Umbilical cord (tissue), 2 donors: ENCODE measurements around the gene MRPS7. TPM values are rescaled to one million over a fixed set of nuclear protein-coding genes. Genes with fewer than 3 reads are reported as not detected.
"Not testable (repeated sequence)": the region's sequence is repeated elsewhere in the genome, so short reads cannot be mapped to it uniquely, and the experiment has no call there.

Experiments used
- DNase-seq: peaks from one replicate; pipeline ENCODE4 v3.0.0-alpha.2; 2015; ENCODE audit warnings: low spot score
- total RNA-seq: library from RNA; depleted of rRNA; stranded (reverse); fragments of >200 nt; gene quantifications from one replicate; pipeline ENCODE4 v1.2.3, GENCODE V29; 2014; ENCODE audit warnings: low replicate concordance; ENCODE audit not compliant: insufficient read depth

Gene MRPS7
- total RNA-seq, 1 donor from 2014 or later = 14.9 TPM

DNA sequence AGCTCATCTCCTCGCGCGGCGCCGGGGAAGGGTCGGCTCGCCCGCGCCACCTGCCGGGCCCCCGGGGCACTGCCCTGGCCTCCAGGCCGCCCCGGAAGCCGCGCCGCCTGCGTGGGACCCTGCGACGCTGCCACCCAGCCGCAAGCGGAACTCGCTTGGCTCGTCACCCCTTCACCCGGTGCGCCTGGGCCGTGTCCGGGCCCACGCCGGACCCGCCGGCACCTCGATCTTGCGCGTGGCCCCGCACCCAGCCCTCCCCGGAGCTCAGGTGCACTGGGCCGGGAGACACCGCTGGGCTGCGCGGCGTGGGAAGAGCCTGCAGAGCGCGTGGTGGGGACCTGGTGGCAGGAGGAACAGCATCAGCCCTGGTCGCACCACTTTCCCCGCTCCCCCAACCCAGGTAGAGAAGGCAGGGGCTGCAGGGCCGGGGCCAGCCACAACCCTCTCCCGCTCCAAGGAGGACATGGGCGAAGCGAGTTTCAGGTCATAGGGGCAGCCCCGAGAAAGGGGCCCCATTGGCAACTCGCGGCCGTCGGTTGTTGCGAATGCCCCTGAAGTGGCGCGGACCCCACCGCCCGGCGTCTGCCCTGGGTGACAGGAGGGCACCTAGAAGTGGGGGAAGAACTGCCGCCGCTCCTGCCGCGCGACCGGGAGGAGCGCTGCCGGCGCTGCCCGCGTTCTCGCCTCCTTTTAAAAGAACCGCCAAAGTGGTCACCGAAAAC lies 9.7 kb downstream of the MRPS7 start:
- peak; percentile 75 for DNase-seq

DNA sequence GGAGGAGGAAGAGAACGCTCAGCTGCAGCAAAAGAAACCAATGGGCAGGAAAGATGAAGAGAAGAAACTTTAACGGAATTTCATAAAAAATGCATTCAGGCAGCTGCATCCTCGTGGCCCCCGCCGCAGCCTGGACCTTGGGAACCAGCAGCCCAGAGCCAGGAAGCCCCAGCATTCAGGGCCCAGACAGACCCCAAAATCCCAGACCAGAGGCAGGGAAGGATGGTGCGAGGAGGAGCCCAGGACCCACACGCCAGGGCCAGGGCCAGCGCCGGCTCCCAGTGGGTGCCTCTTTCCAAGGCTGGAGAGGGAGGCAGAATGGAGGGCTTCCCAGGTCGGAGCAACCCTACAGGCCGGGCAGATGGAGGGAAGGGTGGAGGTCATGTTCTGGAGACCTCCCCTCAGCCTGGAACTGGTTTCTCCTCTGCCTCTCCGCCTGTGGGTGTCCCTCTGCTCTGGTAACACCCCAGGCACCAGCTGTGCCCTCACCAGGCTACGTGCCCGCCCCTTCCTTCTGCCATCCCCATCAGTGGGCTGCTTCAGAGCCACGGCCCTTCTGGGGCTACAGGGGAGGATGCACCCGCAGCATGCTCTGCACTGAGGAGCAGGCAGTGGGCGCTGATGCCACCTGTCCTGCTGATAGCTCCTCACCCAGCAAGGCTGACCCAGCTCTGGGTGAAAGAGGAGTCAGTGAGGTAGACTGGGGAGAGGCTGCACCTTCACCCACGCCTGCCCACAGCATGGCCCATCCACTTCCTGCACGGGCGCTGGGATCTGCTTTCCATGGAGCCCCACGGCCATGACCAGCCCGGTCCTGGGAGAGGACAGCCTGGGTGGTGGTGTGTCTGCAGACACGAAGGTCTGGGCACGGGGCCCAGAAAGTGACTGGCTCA lies 10.5 kb downstream of the MRPS7 start:
- no peak for DNase-seq

DNA sequence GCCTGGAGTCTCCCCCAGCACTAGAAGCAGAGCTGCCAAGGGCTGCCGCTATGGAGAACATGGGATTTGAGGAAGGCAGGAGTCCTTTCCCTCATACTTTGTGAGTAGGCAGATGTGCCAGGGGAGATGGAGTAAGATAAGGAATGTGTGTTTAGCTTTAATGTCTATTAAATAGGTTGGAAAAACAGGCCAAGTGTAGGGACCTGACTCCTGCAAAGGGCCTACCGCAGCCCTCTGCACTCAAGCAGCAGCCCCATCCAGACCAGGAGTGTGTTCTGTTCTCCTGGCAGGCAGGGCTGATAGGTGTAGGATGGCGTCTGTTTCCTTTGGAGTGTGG lies 11.1 kb downstream of the MRPS7 start:
- DNase-seq = no peak

DNA sequence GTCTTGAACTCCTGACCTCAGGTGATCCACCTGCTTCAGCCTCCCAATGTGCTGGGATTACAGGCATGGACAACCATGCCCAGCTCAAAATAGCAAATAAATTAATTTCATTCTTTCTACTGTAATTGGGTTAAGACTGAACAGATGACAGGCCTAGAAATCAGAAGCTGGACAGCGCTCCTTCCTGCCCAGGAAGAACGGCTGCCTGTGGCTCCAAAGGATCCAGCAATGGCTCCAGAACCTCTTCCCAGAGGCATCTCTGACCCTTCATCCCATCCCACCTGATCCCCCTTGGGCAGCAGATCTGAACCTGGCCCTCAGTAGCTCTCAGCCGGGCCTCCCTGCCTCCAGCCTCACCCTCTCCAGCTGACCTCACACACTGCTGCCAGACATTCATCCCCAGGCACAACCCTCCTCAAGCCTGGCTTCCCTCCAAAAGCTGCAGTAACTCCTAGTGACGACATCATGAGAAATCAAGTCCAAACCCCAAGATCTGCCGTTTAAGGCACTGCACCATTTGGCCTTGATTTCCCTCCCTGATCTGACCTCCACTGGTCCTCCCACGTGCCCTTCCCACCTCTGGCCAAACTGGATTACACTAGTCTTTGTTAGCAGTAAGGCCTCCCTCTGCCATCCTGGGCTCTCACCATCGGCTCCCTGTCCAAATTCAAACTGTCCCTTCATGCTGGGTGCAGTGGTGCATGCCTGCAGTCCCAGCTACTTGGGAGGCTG lies 12.5 kb downstream of the MRPS7 start:
- DNase-seq = no peak

DNA sequence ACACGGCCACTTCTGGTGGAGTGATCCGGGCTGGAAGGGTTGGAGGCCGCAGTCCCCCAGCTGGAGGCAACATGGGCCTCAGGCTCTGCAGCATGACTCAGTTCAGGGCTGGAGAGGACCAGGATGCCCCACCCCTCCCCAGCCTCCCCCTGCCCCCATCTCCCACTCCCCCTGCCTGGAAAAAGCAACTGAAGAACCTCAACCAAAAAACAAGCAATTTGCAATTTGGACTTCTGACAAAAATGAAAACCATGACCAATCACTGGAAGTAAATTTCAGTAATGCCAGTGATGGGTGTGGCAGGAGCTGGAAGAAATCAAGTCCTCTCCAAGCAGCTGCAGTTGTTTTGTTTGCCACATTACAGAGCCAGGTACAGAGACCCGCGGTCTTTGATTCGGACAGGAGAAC lies 16.0 kb downstream of the MRPS7 start:
- DNase-seq = peak; percentile 42

DNA sequence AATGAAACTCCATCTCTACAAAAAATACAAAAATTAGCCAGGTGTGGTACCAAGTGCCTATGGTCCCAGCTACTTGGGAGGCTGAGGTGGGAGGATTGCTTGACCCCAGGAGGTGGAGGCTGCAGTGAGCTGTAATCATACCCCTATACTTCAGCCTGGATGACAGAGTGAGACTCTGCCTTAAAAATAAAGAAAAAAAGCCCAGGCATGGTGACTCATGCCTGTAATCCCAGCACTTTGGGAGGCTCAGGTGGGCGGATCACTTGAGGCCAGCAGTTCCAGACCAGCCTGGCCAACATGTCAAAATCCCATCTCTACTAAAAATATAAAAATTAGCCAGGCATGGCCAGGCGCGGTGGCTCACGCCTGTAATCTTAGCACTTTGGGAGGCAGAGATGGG lies 18.5 kb downstream of the MRPS7 start:
- DNase-seq = not testable (repeated sequence)

DNA sequence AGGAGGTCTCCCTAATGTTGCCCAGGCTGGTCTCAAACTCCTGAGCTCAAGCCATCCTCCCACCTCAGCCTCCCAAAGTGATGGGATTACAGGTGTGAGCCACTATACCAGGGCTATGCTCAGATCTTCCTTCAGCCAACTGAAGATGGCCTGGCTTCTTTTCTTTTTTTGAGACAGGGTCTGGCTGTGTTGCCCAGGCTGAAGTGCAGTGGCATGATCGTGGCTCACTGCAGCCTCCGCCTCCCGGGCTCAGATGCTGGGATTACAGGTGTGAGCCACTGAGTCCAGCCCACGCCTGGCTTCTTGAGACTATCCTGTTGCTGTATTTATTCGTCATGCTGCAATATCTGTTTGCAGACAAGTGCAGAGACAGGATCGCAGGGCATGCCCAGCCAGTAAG lies 23.4 kb downstream of the MRPS7 start:
- no peak for DNase-seq

DNA sequence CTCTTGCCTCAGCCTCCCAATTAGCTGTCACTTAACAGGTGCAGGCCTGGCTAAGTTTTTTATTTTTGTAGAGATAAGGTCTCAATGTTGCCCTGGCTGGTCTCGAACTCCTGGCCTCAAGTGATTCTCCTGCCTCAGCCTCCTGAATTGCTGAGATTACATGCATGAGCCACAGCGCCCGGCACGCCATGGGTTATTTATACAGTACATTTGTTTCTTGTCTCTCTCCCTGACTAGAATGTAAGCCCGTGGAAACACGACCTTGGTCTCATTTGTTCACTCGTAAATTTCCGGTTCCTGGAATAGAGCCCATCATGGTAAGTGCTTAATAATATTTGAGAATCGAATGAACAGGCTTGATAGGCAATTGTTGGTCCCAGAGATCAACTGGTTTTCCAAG lies 25.5 kb downstream of the MRPS7 start:
- no peak for DNase-seq

DNA sequence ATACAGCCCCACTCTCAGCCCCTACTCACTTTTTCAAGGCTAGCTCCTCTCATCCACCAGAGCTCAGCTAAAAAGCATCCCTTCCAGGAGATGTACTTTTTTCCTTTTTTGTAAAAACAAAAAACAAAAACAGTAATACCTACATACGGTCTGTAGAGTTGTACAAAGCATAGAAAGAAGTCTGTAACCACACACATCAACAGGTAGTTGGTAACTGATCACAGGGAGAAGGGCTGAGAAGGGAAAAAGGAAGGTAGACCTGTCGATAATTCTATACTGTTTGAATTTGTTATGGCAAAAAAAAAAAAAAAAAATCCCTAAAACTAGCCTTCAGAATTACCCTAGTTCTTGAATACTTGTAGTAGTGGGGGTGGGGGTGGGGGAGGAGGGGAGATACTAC lies 26.7 kb downstream of the MRPS7 start:
- DNase-seq = no peak

DNA sequence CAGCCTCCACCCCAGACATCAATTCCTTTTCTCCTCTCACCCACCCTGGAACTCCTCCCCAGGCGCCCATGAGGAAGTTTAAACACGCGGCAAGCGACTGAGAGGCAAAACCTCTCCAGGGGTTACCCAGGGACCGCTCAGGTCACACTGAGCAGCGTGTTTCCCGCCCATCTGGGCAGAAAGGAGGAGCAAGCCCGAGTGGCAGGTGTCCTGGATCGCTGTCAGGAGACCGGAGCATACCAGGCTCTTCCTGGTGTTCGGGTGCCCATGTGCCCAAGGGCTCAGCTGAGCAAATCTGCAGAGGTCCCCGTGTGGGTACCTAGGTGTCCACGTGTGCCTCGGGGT lies 27.1 kb downstream of the MRPS7 start:
- DNase-seq = no peak

DNA sequence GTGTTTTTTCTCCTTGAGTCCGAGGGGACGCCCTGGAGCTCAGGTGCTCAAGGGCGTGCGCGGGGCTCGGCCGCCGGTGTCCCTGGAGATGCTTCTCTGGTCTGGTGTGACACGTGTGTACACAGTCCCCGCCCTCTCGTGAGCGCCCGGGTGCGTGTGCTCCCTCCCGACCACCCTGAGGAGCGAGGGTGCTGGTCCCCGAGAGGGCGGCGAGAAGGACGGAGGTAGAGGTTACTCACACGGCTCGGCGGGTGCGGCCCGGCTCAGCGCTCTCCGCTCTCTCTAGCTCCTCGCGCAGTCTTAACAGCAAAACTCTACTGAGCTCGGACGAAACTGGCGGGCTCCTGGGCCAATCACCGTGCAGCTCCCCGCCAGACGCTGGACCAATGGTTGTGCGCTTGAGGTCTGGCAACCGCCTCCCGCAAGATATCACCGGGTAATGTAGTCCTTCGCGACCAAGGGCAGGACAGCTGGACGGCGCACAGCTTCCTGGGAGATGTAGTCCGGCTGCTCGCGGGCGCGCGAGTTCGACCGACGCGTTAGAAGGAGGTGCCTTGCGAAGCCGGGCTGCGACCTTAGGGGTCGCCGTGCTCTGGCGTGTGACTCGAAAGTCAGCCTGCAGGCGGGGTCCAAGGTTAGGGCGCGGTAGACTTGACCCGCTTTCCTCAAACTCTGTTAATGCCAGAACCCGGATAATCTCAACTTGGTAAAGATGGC lies 27.6 kb downstream of the MRPS7 start, which contains the start of gene SLC25A19:
Gene SLC25A19, minus strand, starts transcription at position 319 of the 717 bp plus-strand sequence. CDS start 2,669 bp downstream, outside the sequence.
- DNase-seq = peak; percentile 99

DNA sequence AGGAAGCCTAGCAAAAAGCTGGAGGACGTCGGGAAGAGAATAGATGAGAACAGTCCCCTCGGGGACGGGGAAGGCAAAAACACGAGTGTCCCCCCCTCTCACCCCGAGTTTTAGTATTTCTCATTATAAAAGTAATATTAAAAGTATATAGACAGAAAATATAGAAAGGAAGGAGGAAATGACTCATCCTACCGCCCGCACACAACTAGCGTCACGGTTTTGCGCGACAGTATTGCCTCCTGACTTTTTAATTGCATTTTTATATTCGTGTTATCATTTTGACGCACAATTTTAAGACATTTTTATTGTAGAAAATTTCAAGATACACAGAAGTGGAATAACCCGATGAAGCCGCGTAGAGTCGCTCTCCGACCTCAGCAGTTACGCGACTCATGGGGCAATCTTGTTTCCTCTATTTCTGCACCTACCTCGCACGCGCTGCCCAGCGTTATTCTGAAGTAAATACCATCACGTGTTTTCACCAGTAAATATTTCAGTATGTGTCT lies 28.2 kb downstream of the MRPS7 start:
- DNase-seq = peak; percentile 68

DNA sequence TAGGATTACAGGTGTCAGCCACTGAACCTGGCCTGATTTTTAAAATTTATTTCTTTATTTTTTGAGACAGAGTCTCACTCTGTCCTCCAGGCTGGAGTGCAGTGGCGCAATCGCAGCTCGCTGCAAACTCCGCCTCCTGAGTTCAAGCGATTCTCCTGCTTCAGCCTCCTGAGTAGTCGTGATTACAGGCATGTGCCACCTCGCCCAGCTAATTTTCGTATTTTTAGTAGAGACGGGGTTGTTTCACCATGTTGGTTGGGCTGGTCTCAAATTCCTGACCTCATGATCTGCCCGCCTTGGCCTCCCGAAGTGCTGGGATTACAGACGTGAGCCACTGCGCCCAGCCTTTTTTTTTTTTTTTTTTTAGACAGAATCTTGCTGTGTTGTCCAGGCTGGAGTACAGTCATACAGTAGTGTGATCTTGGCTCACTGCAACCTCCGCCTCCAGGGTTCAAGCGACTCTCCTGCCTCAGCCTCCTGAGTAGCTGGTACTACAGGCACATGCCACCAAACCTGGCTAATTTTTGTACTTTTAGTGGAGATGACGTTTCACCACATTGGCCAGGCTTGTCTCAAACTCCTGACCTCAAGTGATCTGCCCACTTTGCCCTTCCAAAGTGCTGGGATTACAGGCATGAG lies 31.2 kb downstream of the MRPS7 start:
- DNase-seq = not testable (repeated sequence)

DNA sequence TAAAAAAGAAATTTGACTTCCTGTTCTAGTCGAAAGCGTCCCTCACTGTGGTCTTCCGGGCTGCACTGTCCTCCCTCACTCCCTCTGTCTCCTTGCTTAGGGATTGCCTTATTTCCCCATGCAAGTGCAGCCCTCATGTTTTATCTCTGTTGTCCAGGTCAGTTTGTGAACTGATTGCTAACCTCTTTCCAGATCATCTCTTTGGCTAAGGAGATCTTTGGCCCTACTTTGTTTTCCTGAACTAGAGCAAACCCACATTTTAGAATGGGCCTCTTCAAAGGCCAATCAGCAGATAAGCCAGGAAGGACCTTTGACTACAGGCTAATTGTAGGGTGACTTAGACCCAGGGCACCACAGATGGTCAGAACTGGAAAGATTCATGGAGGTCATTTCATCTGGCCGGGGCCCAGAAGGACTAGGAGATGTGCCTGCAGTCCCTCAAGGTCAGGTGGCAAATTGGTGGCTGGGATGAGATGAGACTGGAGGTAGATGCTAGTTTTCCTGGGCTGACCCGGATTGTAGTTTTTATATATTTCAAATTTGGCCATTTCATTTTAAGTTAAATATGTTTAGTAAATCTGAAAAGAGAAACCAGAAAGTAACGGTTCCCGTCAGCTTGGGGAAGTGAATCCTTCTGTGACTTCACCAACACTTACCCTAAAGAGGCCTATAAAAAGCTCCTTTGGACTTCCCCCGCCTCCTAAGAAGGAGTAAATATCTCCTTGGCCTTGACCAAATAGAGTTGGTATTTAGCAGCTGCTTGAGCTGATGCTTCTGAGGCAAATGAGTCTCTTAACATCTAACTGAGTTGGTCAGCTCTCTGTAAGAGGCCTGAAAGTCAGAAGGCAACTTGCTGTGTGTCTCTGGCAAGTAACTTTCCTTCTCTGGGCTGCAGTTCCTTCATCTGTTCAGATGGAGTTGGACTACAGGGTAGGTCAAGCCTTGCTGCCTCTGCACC lies 33.8 kb downstream of the MRPS7 start:
- peak; percentile 34 for DNase-seq

DNA sequence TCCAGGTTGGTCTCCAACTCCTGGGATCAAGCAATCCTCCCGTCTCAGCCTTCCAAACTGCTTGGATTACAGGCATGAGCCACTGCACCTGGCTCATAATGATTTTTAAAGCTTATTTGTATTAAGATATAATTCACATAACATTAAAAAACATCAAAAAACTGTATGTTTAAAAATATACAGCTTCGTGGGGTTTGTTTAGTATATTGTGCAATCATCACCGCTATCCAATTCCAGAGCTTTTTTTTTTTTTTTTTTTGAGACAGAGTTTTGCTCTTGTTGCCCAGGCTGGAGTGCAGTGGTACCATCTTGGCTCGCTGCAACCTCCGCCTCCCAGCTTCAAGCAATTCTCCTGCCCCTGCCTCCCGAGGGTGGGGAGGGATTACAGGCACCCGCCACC lies 38.6 kb downstream of the MRPS7 start:
- no peak for DNase-seq

DNA sequence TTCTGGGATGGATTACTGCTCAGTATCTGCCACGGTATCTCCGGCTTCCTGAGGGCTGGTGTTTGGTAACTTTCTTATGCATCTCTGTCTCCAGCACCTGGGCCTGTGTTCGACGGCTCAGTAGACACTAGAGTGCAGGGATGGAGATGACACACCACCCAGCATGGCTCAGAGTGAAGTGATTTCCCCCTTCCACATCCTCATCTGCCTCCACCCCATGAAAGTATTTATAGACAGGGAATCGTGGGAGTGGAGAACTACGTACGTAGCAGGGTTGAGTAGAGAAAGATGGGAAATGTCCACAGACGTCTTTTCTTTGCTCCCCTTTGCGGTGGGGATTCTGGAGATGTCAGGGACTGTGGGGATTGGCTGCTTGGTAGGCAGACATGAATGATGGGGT lies 39.4 kb downstream of the MRPS7 start:
- DNase-seq = no peak

DNA sequence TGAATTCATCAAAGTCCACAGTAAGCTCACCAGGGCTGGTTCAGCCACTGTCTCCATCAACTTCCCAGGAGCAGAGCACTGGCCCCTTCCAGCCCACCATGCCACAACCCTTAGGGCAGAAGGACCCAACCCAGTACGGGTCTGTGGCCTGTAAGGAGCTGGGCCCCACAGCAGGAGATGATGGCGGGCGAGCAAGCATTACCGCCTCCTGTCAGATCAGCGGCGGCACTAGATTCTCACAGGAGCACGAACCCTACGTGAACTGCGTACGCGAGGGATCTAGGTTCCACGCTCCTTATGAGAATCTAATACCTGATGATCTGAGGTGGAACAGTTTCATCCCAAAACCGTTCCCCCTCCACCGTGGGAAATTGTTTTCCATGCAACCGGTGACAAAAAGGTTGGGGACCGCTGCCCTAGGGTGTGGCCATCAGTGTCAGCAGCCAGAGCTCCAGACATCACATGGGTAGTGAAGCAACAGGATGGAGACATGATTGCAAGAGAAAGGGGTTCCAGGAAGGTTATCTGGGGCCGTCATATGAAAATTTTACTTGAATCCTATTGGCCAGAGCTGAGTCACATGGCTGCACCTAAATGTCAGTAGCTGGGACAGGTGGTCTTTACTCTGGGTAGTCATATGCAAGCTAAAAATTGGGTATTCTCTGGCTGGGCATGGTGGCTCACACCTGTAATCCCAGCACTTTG lies 40.0 kb downstream of the MRPS7 start:
- DNase-seq = no peak

DNA sequence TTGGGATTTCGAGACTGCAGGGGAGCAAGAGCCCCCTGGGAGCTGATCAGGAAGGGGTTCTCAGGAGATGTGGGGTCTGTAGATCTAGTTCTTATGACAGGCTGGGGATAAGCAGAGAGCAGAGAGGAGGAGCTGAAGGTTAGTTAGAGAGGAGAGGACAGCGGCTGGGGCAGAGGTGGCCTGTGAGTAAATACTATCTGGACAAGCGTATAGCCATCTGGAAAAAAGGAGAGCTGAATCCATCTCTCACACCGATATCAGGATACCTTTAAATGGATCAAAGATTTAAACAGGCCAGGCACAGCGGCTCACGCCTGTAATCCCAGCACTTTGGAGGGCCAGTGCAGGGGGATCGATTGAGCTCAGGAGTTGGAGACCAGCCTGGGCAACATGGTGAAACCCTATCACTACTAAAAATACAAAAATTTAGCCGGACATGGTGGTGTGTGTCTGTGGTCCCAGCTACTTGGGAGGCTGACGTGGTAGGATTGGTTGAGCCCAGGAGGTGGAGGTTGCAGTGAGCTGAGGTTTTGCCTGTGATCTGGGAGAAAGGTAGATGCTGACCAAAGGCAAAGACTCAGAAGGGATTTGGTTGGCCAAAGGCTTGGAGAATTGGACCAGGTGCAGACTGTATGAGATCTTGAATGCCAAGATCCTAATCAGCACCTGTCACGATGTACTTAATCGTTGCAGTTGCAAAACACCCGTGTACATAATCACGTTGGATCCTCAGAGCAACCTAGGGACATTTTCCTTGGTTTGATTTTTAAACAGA lies 46.5 kb downstream of the MRPS7 start:
- no peak for DNase-seq
